Umbilical cord (tissue), 2 donors: Measurements from ENCODE around the gene CA11. TPM values are rescaled to one million over a fixed set of nuclear protein-coding genes. Genes with fewer than 3 reads are reported as not detected.

ENCODE experiments used
- DNase-seq: peaks from one replicate; pipeline ENCODE4 v3.0.0-alpha.2; 2015; ENCODE audit warnings: low spot score
- total RNA-seq: library from RNA; depleted of rRNA; stranded (reverse); fragments of >200 nt; gene quantifications from one replicate; pipeline ENCODE4 v1.2.3, GENCODE V29; 2014; ENCODE audit warnings: low replicate concordance; ENCODE audit not compliant: insufficient read depth

The CA11 gene
- total RNA-seq, 1 donor from 2014 or later: not detected

GRCh38 chr19:48614436-48615230 is 31.4 kb downstream of the CA11 start, which contains the start of gene FAM83E:
FAM83E (minus strand) TSS chr19:48615076; CDS start chr19:48613372, 1,704 bp downstream.
- DNase-seq: no peak

GRCh38 chr19:48613852-48614435 is 32.0 kb downstream of the CA11 start:
- no peak for DNase-seq

GRCh38 chr19:48613024-48613851 is 32.7 kb downstream of the CA11 start:
- DNase-seq: no peak

GRCh38 chr19:48611872-48612271 is 34.1 kb downstream of the CA11 start:
- no peak for DNase-seq

GRCh38 chr19:48609571-48610108 is 36.3 kb downstream of the CA11 start:
- DNase-seq: no peak

- no peak for DNase-seq
Observed at GRCh38 chr19:48608798-48609263, 37.2 kb downstream of the CA11 start.

GRCh38 chr19:48607359-48607755 is 38.6 kb downstream of the CA11 start:
- no peak for DNase-seq

- DNase-seq: no peak
Observed at GRCh38 chr19:48606463-48607358, 39.3 kb downstream of the CA11 start, which contains the start of gene SPACA4. SPACA4 (plus strand) TSS chr19:48606742; CDS start chr19:48606979, 237 bp downstream.

- no peak for DNase-seq
Observed at GRCh38 chr19:48603850-48604249, 42.1 kb downstream of the CA11 start.

- no peak for DNase-seq
Observed at GRCh38 chr19:48603449-48603848, 42.5 kb downstream of the CA11 start.

GRCh38 chr19:48603001-48603400 is 43.0 kb downstream of the CA11 start:
- DNase-seq: no peak

- DNase-seq: no peak
Observed at GRCh38 chr19:48600679-48601417, 45.1 kb downstream of the CA11 start.

- no peak for DNase-seq
Observed at GRCh38 chr19:48598996-48599700, 46.8 kb downstream of the CA11 start.

GRCh38 chr19:48596679-48597465 is 49.1 kb downstream of the CA11 start:
- DNase-seq: no peak

GRCh38 chr19:48596237-48596636 is 49.8 kb downstream of the CA11 start:
- no peak for DNase-seq

GRCh38 chr19:48595833-48596232 is 50.2 kb downstream of the CA11 start:
- no peak for DNase-seq

GRCh38 chr19:48595171-48595570 is 50.8 kb downstream of the CA11 start:
- no peak for DNase-seq

- DNase-seq: no peak
Observed at GRCh38 chr19:48591021-48591420, 55.0 kb downstream of the CA11 start.
